Measurements from ENCODE around the gene HLA-E. TPM values are rescaled to one million over a fixed set of nuclear protein-coding genes. Genes with fewer than 3 reads are reported as not detected.

HLA-E gene
- total and polyA plus RNA-seq, 2 donors (not counting 1 experiment from before 2014, with no cell fraction given) = 1,043 to 1,174 TPM

DNA sequence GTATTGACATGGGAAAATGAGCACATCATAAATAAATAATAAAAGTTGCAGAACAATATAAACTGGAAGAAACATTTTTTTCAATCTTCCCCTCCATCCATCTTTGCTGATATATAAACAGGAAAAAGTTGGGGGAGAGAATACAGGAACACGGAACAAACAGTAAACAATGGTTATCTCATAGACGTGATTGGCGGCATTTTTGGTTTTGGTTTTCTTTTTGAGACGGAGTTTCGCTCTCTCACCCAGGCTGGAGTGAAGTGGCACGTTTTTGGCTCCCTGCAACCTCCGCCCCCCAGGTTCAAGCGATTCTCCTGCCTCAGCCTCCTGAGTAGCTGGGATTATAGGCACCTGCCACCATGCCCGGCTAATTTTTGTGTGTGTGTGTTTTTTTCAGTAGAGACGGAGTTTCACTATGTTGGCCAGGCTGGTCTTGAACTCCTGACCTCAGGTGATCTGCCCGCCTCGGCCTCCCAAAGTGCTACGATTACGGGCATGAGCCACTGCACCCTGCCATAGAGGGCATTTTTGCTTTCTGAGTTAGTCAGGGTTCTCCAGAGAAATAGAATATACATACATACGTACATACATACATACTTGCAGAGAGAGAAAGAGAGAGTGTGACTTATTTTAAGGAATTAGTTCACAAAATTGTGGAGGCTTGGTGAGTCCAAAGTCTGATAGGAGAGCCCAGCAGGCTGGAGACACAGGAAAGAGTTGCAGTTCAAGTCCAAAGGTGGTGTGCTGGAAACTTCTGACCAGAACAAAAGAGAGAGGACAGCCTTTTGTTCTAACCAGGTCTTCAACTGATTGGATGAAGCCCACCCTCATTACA, 44.4 kb downstream of the HLA-E start:
- H3K27ac Mint-ChIP-seq = peak overlapping the region; percentile 50
- H3K4me1 ChIP-seq (ENCODE audit: control insufficient read depth in 2 of 2, insufficient read depth in 2 of 2, low read length in 2 of 2) = peaks cover 28 to 38% of the 10 kb centered on the region in 2 donors
- H3K27me3 Mint-ChIP-seq = no peaks in the 10 kb centered on the region
- H3K4me1 Mint-ChIP-seq = peaks cover 26% of the 10 kb centered on the region
- WGBS (ENCODE audit: insufficient coverage) = 72% methylated on average over 7 of the region's 15 CpGs
- H3K27ac ChIP-seq (ENCODE audit: low read length in 2 of 2) = no peak overlapping the region
- H3K4me2 ChIP-seq (replicated peaks; ENCODE audit: low read depth, low read length, poor library complexity, severe bottlenecking) = peak overlapping the region; percentile 19
- no peaks in the 10 kb centered on the region for H3K36me3 ChIP-seq (replicated peaks in 1 of 2; ENCODE audit: control extremely low read depth in 1 of 2, control insufficient read depth in 1 of 2, extremely low read depth in 1 of 2, insufficient read depth in 2 of 2, low read length in 1 of 2)
- H3K27me3 ChIP-seq (replicated peaks in 1 of 4; ENCODE audit: control extremely low read depth in 1 of 4, control insufficient read depth in 3 of 4, insufficient read depth in 4 of 4, low read length in 3 of 4) = no peaks in the 10 kb centered on the region
- CTCF ChIA-PET = interaction anchor here (1.6 to 10.8 kb wide), 10 partner anchors 10 to 196 kb away, joined by 5 to 227 read pairs (median 37); partner anchors contain the start of gene PRR3
- H4K20me1 ChIP-seq (ENCODE audit: control insufficient read depth, insufficient read depth, low read length, poor library complexity, severe bottlenecking) = no peaks in the 10 kb centered on the region
- H3K4me3 Mint-ChIP-seq = peak overlapping the region; percentile 59
- TF ChIP-seq, protein P1, sequence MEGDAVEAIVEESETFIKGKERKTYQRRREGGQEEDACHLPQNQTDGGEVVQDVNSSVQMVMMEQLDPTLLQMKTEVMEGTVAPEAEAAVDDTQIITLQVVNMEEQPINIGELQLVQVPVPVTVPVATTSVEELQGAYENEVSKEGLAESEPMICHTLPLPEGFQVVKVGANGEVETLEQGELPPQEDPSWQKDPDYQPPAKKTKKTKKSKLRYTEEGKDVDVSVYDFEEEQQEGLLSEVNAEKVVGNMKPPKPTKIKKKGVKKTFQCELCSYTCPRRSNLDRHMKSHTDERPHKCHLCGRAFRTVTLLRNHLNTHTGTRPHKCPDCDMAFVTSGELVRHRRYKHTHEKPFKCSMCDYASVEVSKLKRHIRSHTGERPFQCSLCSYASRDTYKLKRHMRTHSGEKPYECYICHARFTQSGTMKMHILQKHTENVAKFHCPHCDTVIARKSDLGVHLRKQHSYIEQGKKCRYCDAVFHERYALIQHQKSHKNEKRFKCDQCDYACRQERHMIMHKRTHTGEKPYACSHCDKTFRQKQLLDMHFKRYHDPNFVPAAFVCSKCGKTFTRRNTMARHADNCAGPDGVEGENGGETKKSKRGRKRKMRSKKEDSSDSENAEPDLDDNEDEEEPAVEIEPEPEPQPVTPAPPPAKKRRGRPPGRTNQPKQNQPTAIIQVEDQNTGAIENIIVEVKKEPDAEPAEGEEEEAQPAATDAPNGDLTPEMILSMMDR (IDR thresholded peaks at IDR 0.05) = no peak
- TF ChIP-seq EZH2 (IDR thresholded peaks at IDR 0.05; ENCODE audit: borderline replicate concordance, insufficient read depth, low read depth, low read length, poor library complexity, severe bottlenecking) = no peak
- peaks cover 28% of the 10 kb centered on the region for H3K79me2 ChIP-seq (ENCODE audit: control insufficient read depth, insufficient read depth, low read length)
- H3K9me3 ChIP-seq (ENCODE audit: control extremely low read depth in 1 of 3, control insufficient read depth in 2 of 3, insufficient read depth in 1 of 3, low read length in 2 of 3) = peaks cover 0 to 6% (median 0%) of the 10 kb centered on the region in 3 donors
- H2AFZ ChIP-seq (ENCODE audit: insufficient read depth, low read depth, low read length, poor library complexity, severe bottlenecking) = no peak overlapping the region
- no peaks in the 10 kb centered on the region for H3K9me3 Mint-ChIP-seq (ENCODE audit: insufficient read depth)
- H3K9ac ChIP-seq (ENCODE audit: low read length) = no peak overlapping the region
- ATAC-seq (ENCODE audit: low read depth) (no peak), DNase-seq (no peak)
- POLR2A ChIA-PET = interaction anchor here (1.6 kb wide), 1 partner anchor 8 kb away, joined by 9 read pairs; no protein-coding TSS in a partner anchor
- H3K4me3 ChIP-seq (ENCODE audit: control extremely low read depth in 1 of 5, extremely low read depth in 1 of 5, insufficient read depth in 1 of 5, low read depth in 2 of 5, low read length in 4 of 5) = no peak overlapping the region
- intact Hi-C loops (cut with micrococcal nuclease) = no loop called here

DNA sequence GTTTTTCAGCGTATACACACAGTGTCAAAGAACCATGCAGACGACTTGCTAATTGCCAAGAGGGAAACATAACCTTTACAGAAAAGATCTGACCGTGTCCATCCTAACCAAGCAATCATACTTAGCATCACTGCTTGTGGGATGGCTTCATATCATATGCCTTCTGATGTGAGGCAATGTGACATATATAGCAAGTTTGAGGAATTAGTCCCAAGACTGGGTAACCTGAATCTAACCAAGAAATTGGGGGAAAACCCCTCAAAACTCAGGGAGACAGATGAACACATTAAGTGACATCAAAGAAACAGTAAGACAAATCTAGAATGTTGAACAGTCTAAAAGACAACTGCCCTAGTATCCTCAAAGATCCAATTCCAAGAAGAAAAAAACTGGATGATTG, 48.6 kb downstream of the HLA-E start:
- no peak overlapping the region for H3K4me3 Mint-ChIP-seq
- ChIA-PET POLR2A (no interaction called here), CTCF (interaction anchor here (2.2 to 15.6 kb wide), 3 partner anchors 9 to 142 kb away, joined by 7 to 681 read pairs (median 227); no protein-coding TSS in a partner anchor)
- H3K27me3 Mint-ChIP-seq = no peaks in the 10 kb centered on the region
- Histone ChIP-seq H3K9me3 (ENCODE audit: control extremely low read depth in 1 of 3, control insufficient read depth in 2 of 3, insufficient read depth in 1 of 3, low read length in 2 of 3) (no peaks in the 10 kb centered on the region), H3K36me3 (replicated peaks in 1 of 2; ENCODE audit: control extremely low read depth in 1 of 2, control insufficient read depth in 1 of 2, extremely low read depth in 1 of 2, insufficient read depth in 2 of 2, low read length in 1 of 2) (no peaks in the 10 kb centered on the region), H3K79me2 (ENCODE audit: control insufficient read depth, insufficient read depth, low read length) (peaks cover 3% of the 10 kb centered on the region), H3K4me3 (ENCODE audit: control extremely low read depth in 1 of 5, extremely low read depth in 1 of 5, insufficient read depth in 1 of 5, low read depth in 2 of 5, low read length in 4 of 5) (no peak overlapping the region), H4K20me1 (ENCODE audit: control insufficient read depth, insufficient read depth, low read length, poor library complexity, severe bottlenecking) (no peaks in the 10 kb centered on the region), H3K4me1 (ENCODE audit: control insufficient read depth in 2 of 2, insufficient read depth in 2 of 2, low read length in 2 of 2) (peaks cover 8 to 16% of the 10 kb centered on the region in 2 donors), H3K27ac (ENCODE audit: low read length in 2 of 2) (no peak overlapping the region), H2AFZ (ENCODE audit: insufficient read depth, low read depth, low read length, poor library complexity, severe bottlenecking) (no peak overlapping the region), H3K9ac (ENCODE audit: low read length) (no peak overlapping the region), H3K27me3 (replicated peaks in 1 of 4; ENCODE audit: control extremely low read depth in 1 of 4, control insufficient read depth in 3 of 4, insufficient read depth in 4 of 4, low read length in 3 of 4) (no peaks in the 10 kb centered on the region), H3K4me2 (replicated peaks; ENCODE audit: low read depth, low read length, poor library complexity, severe bottlenecking) (no peak overlapping the region)
- no CpG with 5 or more reads among the region's 3 CpGs for WGBS (ENCODE audit: insufficient coverage)
- no peaks in the 10 kb centered on the region for H3K9me3 Mint-ChIP-seq (ENCODE audit: insufficient read depth)
- H3K27ac Mint-ChIP-seq = no peak overlapping the region
- DNase-seq (no peak), ATAC-seq (ENCODE audit: low read depth) (no peak)
- intact Hi-C loops (cut with micrococcal nuclease) = no loop called here
- H3K4me1 Mint-ChIP-seq = peaks cover 13% of the 10 kb centered on the region
- TF ChIP-seq EZH2 (IDR thresholded peaks at IDR 0.05; ENCODE audit: borderline replicate concordance, insufficient read depth, low read depth, low read length, poor library complexity, severe bottlenecking) = no peak
- TF ChIP-seq, protein P1 (IDR thresholded peaks at IDR 0.05) = no peak

Data from B cell (primary cell).